ENCODE measurements around the gene COL25A1. TPM values are rescaled to one million over a fixed set of nuclear protein-coding genes. Genes with fewer than 3 reads are reported as not detected.

Gene COL25A1
- total RNA-seq, 4 donors from 2014 or later: 0.06 to 0.53 (median 0.23) TPM

DNA sequence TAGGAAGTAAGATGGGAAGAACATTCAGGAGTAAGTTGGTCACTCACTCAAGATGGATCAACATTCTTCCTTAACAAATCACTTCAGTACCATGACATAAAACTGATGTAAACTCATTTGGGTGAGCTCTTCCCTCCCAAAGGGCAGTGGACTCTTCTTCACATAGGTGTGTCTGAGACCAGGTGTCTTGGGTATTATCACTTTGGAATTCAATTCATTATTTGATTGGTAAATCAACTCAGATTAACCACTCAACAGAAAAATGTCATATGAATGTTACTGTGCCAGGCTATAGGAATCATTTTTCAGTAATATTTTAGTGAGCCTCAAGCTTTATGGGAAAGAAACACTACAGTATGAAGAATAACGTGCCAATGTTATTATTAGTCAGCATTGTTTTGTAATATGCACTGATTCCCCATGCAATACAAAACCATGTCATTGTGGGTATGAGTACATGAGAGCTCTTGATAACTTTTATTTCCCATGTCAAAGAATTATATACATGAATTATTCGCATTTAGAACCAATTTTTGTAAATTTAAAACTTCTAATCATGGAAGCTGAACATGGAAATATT lies 481.0 kb downstream of the COL25A1 start:
- TF ChIP-seq CTCF (IDR thresholded peaks at IDR 0.05) (no peak), POLR2A (IDR thresholded peaks at IDR 0.05) (no peak)
- Histone ChIP-seq H3K4me3 (no peak overlapping the region), H3K4me1 (no peaks in the 10 kb centered on the region), H3K27me3 (no peaks in the 10 kb centered on the region), H3K27ac (no peak overlapping the region), H3K36me3 (no peaks in the 10 kb centered on the region), H3K9me3 (no peaks in the 10 kb centered on the region)
- intact Hi-C loops (cut with DNase I): no loop called here
- DNase-seq: no peak
- WGBS, 2 donors: 41 to 56% methylated on average over 2 of the region's 2 CpGs

DNA sequence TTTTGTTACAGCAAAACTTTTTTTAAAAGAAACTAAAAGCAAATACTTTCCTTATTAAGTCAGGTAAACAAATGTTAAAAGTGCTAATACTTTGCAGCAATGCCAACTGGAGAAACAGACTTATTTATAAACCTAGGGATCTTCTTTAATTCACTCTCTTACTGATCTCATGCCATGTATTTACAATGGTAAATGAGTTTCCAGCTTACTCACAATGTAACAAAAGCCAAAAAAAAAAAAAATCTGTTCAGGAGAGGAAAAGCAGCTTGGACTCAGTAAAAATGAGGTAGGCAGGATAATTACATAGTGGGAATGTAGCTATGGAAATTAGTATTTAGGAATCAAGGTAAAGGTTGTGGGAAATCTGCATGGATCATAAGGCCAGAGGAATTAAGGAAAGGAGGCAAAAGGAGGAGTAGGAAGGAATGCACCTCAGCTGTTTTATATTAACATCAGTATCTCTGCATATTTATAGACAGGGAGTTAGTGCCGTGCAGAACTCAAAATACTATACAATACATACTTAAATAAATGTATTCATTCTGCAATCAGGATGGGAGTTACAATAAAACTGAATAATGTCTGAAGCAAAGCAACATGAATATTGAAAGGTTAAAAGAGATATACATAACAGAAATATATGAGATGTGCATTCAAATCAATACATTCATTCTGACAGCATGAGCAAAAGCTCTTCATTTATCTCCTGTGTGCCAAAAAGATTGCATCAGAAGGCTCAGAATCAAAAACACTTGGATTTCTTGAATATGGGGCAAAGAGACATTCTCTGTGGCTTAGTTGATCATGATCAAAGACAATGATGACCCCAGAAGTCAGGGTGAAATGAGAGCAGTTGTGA lies 481.7 kb downstream of the COL25A1 start:
- no peak overlapping the region for H3K4me3 ChIP-seq
- H3K4me1 ChIP-seq: no peaks in the 10 kb centered on the region
- TF ChIP-seq POLR2A (IDR thresholded peaks at IDR 0.05): no peak
- TF ChIP-seq CTCF (IDR thresholded peaks at IDR 0.05): no peak
- no peak for DNase-seq
- no peak overlapping the region for H3K27ac ChIP-seq
- no peaks in the 10 kb centered on the region for H3K36me3 ChIP-seq
- intact Hi-C loops (cut with DNase I): no loop called here
- no peaks in the 10 kb centered on the region for H3K9me3 ChIP-seq
- WGBS, 2 donors: 50 to 55% methylated on average over 1 of the region's 1 CpG
- H3K27me3 ChIP-seq: no peaks in the 10 kb centered on the region

DNA sequence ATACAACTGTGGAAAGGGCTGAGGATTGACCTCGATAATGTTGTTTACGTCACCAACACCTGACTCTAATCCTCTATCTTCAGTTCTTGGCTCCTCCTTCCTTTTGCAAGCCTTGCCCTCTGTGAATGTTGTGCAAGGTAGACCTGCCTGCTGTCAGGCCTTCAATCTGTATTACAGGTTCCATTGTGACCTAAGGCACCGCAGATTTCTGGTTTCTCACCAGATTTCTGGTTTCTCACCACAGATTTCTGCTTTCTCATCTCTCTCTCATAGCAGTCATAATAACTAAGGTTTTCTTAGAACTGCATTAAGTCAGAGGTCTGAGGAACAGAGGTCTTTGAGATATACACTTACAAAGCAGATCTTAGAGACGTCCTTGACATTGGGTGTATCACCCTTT lies 488.1 kb downstream of the COL25A1 start:
- Histone ChIP-seq H3K27me3 (no peaks in the 10 kb centered on the region), H3K4me1 (no peaks in the 10 kb centered on the region), H3K4me3 (no peak overlapping the region), H3K36me3 (no peaks in the 10 kb centered on the region), H3K9me3 (no peaks in the 10 kb centered on the region), H3K27ac (no peak overlapping the region)
- DNase-seq: no peak
- no peak for TF ChIP-seq POLR2A (IDR thresholded peaks at IDR 0.05)
- no peak for TF ChIP-seq CTCF (IDR thresholded peaks at IDR 0.05)
- intact Hi-C loops (cut with DNase I): no loop called here
- 73 to 75% methylated on average over 4 of the region's 4 CpGs for WGBS, 2 donors

DNA sequence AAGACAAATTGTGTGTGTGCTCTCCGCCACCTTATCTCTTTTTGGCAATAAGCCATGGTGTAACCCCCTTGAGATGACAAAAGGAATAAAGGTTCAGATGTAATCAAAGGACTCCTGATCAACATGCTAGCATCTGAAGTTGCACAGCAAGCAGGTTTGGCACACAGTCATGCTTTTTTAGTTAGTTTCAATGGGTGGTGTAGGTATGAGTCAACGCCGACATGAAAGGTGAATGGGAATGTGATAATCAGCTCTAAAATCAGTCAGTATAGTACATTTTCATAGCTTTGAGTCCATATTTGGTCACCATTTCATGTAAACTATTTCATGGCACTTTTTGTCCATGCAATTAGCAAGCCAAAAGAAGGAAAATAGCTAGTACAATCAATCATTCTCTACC lies 489.2 kb downstream of the COL25A1 start:
- DNase-seq: no peak
- H3K36me3 ChIP-seq: no peaks in the 10 kb centered on the region
- no peaks in the 10 kb centered on the region for H3K9me3 ChIP-seq
- no peaks in the 10 kb centered on the region for H3K27me3 ChIP-seq
- no peaks in the 10 kb centered on the region for H3K4me1 ChIP-seq
- intact Hi-C loops (cut with DNase I): no loop called here
- H3K27ac ChIP-seq: no peak overlapping the region
- 61 to 62% methylated on average over 3 of the region's 3 CpGs for WGBS, 2 donors
- H3K4me3 ChIP-seq: no peak overlapping the region
- no peak for TF ChIP-seq POLR2A (IDR thresholded peaks at IDR 0.05)

- WGBS, 2 donors: 50 to 68% methylated on average over 1 of the region's 1 CpG
- H3K4me1 ChIP-seq: no peaks in the 10 kb centered on the region
- TF ChIP-seq CTCF (IDR thresholded peaks at IDR 0.05) (no peak), POLR2A (IDR thresholded peaks at IDR 0.05) (no peak)
- H3K9me3 ChIP-seq: no peaks in the 10 kb centered on the region
- H3K27ac ChIP-seq: no peak overlapping the region
- intact Hi-C loops (cut with DNase I): no loop called here
- H3K27me3 ChIP-seq: no peaks in the 10 kb centered on the region
- no peak overlapping the region for H3K4me3 ChIP-seq
- DNase-seq: no peak
- no peaks in the 10 kb centered on the region for H3K36me3 ChIP-seq
These were observed 491.0 kb downstream of the COL25A1 start for GRCh38 chr4:108811486-108811885.
